Subcutaneous abdominal adipose tissue (tissue), 5 donors: ENCODE results near the gene MEIOC.
"Not testable (repeated sequence)": the region's sequence is repeated elsewhere in the genome, so short reads cannot be mapped to it uniquely, and the experiment has no call there.

Experiments used
- H3K27ac ChIP-seq: one replicate; pipeline ENCODE4 v1.7.0; 2013; ENCODE audit warnings: low read depth, mild to moderate bottlenecking, inconsistent platforms, low read length, moderate library complexity
- H3K27me3 ChIP-seq, 5 donors: one replicate each; pipeline ENCODE4 v1.7.0; 2013; ENCODE audit warnings: low read length in 5 of 5, inconsistent platforms in 1 of 5; ENCODE audit not compliant: control insufficient read depth in 5 of 5, insufficient read depth in 4 of 5
- H3K36me3 ChIP-seq, 5 donors: one replicate each; pipeline ENCODE4 v1.7.0; 2013; ENCODE audit warnings: low read length in 5 of 5; ENCODE audit not compliant: control insufficient read depth in 5 of 5, insufficient read depth in 5 of 5
- H3K4me1 ChIP-seq, 5 donors: one replicate each; pipeline ENCODE4 v1.7.0; 2013; ENCODE audit warnings: low read length in 5 of 5, mild to moderate bottlenecking in 3 of 5, moderate library complexity in 1 of 5; ENCODE audit not compliant: control insufficient read depth in 5 of 5, insufficient read depth in 5 of 5
- H3K4me3 ChIP-seq, 5 donors: one replicate each; pipeline ENCODE4 v1.7.0; 2013; ENCODE audit warnings: low read length in 5 of 5, low read depth in 1 of 5
- H3K9ac ChIP-seq, 5 donors: one replicate each; pipeline ENCODE4 v1.7.0; 2013; ENCODE audit warnings: low read length in 5 of 5, mild to moderate bottlenecking in 4 of 5, moderate library complexity in 3 of 5
- H3K9me3 ChIP-seq, 5 donors: one replicate each; pipeline ENCODE4 v1.7.0; 2013; ENCODE audit warnings: low read length in 5 of 5; ENCODE audit not compliant: control insufficient read depth in 5 of 5
- donor health status: healthy.
- donor health status: healthy.
- donor health status: healthy.
- donor health status: healthy.
- donor health status: healthy.

The MEIOC gene

GRCh38 chr17:44672479-44673093 lies 16.3 kb downstream of the MEIOC start:
- H3K27ac ChIP-seq: no peak overlapping the region
- no peaks in the 10 kb centered on the region for H3K4me1 ChIP-seq
- H3K36me3 ChIP-seq: peaks cover 0 to 6% (median under 1%) of the 10 kb centered on the region in 5 donors
- no peak overlapping the region for H3K4me3 ChIP-seq
- H3K9me3 ChIP-seq: no peaks in the 10 kb centered on the region
- no peak overlapping the region for H3K9ac ChIP-seq
- H3K27me3 ChIP-seq: no peaks in the 10 kb centered on the region

- H3K27me3 ChIP-seq: no peaks in the 10 kb centered on the region
- peaks cover 7 to 17% (median 12%) of the 10 kb centered on the region in 5 donors for H3K36me3 ChIP-seq
- no peaks in the 10 kb centered on the region for H3K9me3 ChIP-seq
- H3K4me1 ChIP-seq: no peaks in the 10 kb centered on the region
- no peak overlapping the region for H3K4me3 ChIP-seq
- H3K9ac ChIP-seq: no peak overlapping the region
- H3K27ac ChIP-seq: no peak overlapping the region
Measured at GRCh38 chr17:44673893-44674292, 17.6 kb downstream of the MEIOC start.

- Histone ChIP-seq H3K36me3 (peaks cover 21 to 43% (median 29%) of the 10 kb centered on the region in 5 donors), H3K4me1 (no peaks in the 10 kb centered on the region), H3K27ac (no peak overlapping the region), H3K4me3 (no peak overlapping the region), H3K9me3 (no peaks in the 10 kb centered on the region), H3K27me3 (no peaks in the 10 kb centered on the region), H3K9ac (no peak overlapping the region)
Measured at GRCh38 chr17:44677136-44677535, 20.9 kb downstream of the MEIOC start.

- not testable (repeated sequence) for H3K4me1 ChIP-seq, H3K9me3 ChIP-seq, H3K9ac ChIP-seq, H3K27ac ChIP-seq, H3K27me3 ChIP-seq, H3K4me3 ChIP-seq
- H3K36me3 ChIP-seq: peaks cover 25 to 60% (median 32%) of the 10 kb centered on the region in 5 donors
Measured at GRCh38 chr17:44683303-44683702, 27.0 kb downstream of the MEIOC start.

GRCh38 chr17:44687756-44688155 lies 31.5 kb downstream of the MEIOC start:
- Histone ChIP-seq H3K4me3 (no peak overlapping the region), H3K27ac (no peak overlapping the region), H3K4me1 (peaks cover 0 to 23% (median 20%) of the 10 kb centered on the region in 5 donors), H3K9me3 (no peaks in the 10 kb centered on the region), H3K27me3 (no peaks in the 10 kb centered on the region), H3K36me3 (peaks cover 4 to 19% (median 12%) of the 10 kb centered on the region in 5 donors), H3K9ac (peak overlapping the region in 1 of 5 donors; percentile 40)

- Histone ChIP-seq H3K4me1 (peaks cover 0 to 23% (median 20%) of the 10 kb centered on the region in 5 donors), H3K9ac (no peak overlapping the region), H3K27ac (no peak overlapping the region)
Measured at GRCh38 chr17:44688200-44688599, 31.9 kb downstream of the MEIOC start.

GRCh38 chr17:44688675-44689476 lies 32.6 kb downstream of the MEIOC start:
- H3K27ac ChIP-seq: peak overlapping the region; percentile 70
- H3K9ac ChIP-seq: peak overlapping the region; percentile 70 to 98 (median 94)
- peaks cover 0 to 8% (median 3%) of the 10 kb centered on the region in 5 donors for H3K36me3 ChIP-seq
- no peaks in the 10 kb centered on the region for H3K27me3 ChIP-seq
- no peaks in the 10 kb centered on the region for H3K9me3 ChIP-seq
- H3K4me3 ChIP-seq: peak overlapping the region; percentile 85 to 99 (median 98)
- H3K4me1 ChIP-seq: peaks cover 0 to 23% (median 20%) of the 10 kb centered on the region in 5 donors

More at GRCh38 chr17:44688200-44688599, 31.9 kb downstream of the MEIOC start:
- H3K4me3 ChIP-seq: no peak overlapping the region
- no peaks in the 10 kb centered on the region for H3K9me3 ChIP-seq
- H3K36me3 ChIP-seq: peaks cover 4 to 14% (median 8%) of the 10 kb centered on the region in 5 donors
- no peaks in the 10 kb centered on the region for H3K27me3 ChIP-seq

- H3K9ac ChIP-seq: peak within 1 kb of the TSS; percentile 70 to 98 (median 94)
- peaks cover 0 to 6% (median 3%) of the 10 kb centered on the region in 5 donors for H3K36me3 ChIP-seq
- peak within 1 kb of the TSS; percentile 70 for H3K27ac ChIP-seq
- no peaks in the 10 kb centered on the region for H3K9me3 ChIP-seq
- H3K27me3 ChIP-seq: no peaks in the 10 kb centered on the region
- H3K4me1 ChIP-seq: peaks cover 0 to 23% (median 20%) of the 10 kb centered on the region in 5 donors
- peak within 1 kb of the TSS; percentile 85 to 99 (median 98) for H3K4me3 ChIP-seq
Measured at GRCh38 chr17:44689477-44690217, 33.4 kb downstream of the MEIOC start, which contains the start of gene CCDC43. TSS of gene CCDC43 (minus strand) at chr17:44689776. CDS start at chr17:44689753, 23 bp downstream.

GRCh38 chr17:44690746-44691306 lies 34.6 kb downstream of the MEIOC start:
- H3K9me3 ChIP-seq, H3K9ac ChIP-seq, H3K36me3 ChIP-seq, H3K27me3 ChIP-seq, H3K27ac ChIP-seq: not testable (repeated sequence)
- Histone ChIP-seq H3K4me1 (peaks cover 0 to 23% (median 20%) of the 10 kb centered on the region in 5 donors), H3K4me3 (peak overlapping the region in 1 of 5 donors; percentile 98)
